Effector memory CD4-positive, alpha-beta T cell (primary cell): Measurements from ENCODE around the gene COQ2.
"Not testable (repeated sequence)": the region's sequence is repeated elsewhere in the genome, so short reads cannot be mapped to it uniquely, and the experiment has no call there.

ENCODE experiments used
- DNase-seq, 3 donors: peaks; one replicate each; pipeline ENCODE4 v3.0.0-alpha.2; 2020
- H3K27ac ChIP-seq: 2 replicates; pipeline ENCODE4 v1.7.0; 2013; ENCODE audit warnings: mild to moderate bottlenecking, low read length, moderate library complexity; ENCODE audit not compliant: insufficient read depth, poor library complexity, severe bottlenecking
- H3K27me3 ChIP-seq: replicated peaks from 2 replicates; pipeline ENCODE4 v1.7.0; 2013; ENCODE audit warnings: mild to moderate bottlenecking, low read length; ENCODE audit not compliant: insufficient read depth, control insufficient read depth, poor library complexity, severe bottlenecking
- H3K36me3 ChIP-seq: 2 replicates; pipeline ENCODE4 v1.7.0; 2013; ENCODE audit warnings: mild to moderate bottlenecking, low read length, moderate library complexity; ENCODE audit not compliant: control insufficient read depth, insufficient read depth
- H3K4me1 ChIP-seq: 2 replicates; pipeline ENCODE4 v1.7.0; 2013; ENCODE audit warnings: low read length, mild to moderate bottlenecking; ENCODE audit not compliant: control insufficient read depth, insufficient read depth, poor library complexity, severe bottlenecking
- H3K4me3 ChIP-seq: 2 replicates; pipeline ENCODE4 v1.7.0; 2013; ENCODE audit warnings: low read length, low read depth, mild to moderate bottlenecking; ENCODE audit not compliant: insufficient read depth, poor library complexity, severe bottlenecking
- H3K9me3 ChIP-seq: 2 replicates; pipeline ENCODE4 v1.7.0; 2013; ENCODE audit warnings: mild to moderate bottlenecking, low read length, moderate library complexity; ENCODE audit not compliant: control insufficient read depth

Gene COQ2

GRCh38 chr4:83234902-83235644 lies 49.5 kb downstream of the COQ2 start:
- Histone ChIP-seq H3K27ac (no peak overlapping the region), H3K4me3 (peak overlapping the region; percentile 14)

GRCh38 chr4:83234387-83234786 lies 50.2 kb downstream of the COQ2 start:
- not testable (repeated sequence) for H3K36me3 ChIP-seq, H3K9me3 ChIP-seq, H3K27ac ChIP-seq, DNase-seq, H3K4me3 ChIP-seq, H3K27me3 ChIP-seq, H3K4me1 ChIP-seq

More at GRCh38 chr4:83234902-83235644, 49.5 kb downstream of the COQ2 start:
- H3K9me3 ChIP-seq, result no peaks in the 10 kb centered on the region
- no peaks in the 10 kb centered on the region for H3K27me3 ChIP-seq
- no peak for DNase-seq
- H3K4me1 ChIP-seq, result peaks cover 10% of the 10 kb centered on the region
- H3K36me3 ChIP-seq, result no peaks in the 10 kb centered on the region

GRCh38 chr4:83232082-83232481 lies 52.5 kb downstream of the COQ2 start:
- DNase-seq, result no peak
- no peaks in the 10 kb centered on the region for H3K9me3 ChIP-seq
- H3K4me1 ChIP-seq, result peaks cover 10% of the 10 kb centered on the region
- H3K27me3 ChIP-seq, result no peaks in the 10 kb centered on the region
- no peak overlapping the region for H3K4me3 ChIP-seq
- H3K27ac ChIP-seq, result no peak overlapping the region
- H3K36me3 ChIP-seq, result no peaks in the 10 kb centered on the region

- H3K36me3 ChIP-seq, result no peaks in the 10 kb centered on the region
- H3K9me3 ChIP-seq, result no peaks in the 10 kb centered on the region
- H3K4me1 ChIP-seq, result peaks cover 10% of the 10 kb centered on the region
- no peaks in the 10 kb centered on the region for H3K27me3 ChIP-seq
- H3K4me3 ChIP-seq, result no peak overlapping the region
- no peak for DNase-seq
- H3K27ac ChIP-seq, result no peak overlapping the region
Observed at GRCh38 chr4:83231620-83232076, 53.0 kb downstream of the COQ2 start.

GRCh38 chr4:83230928-83231327 lies 53.7 kb downstream of the COQ2 start:
- DNase-seq, result no peak
- H3K27me3 ChIP-seq, result no peaks in the 10 kb centered on the region

GRCh38 chr4:83229791-83230190 lies 54.8 kb downstream of the COQ2 start:
- Histone ChIP-seq H3K27ac (no peak overlapping the region), H3K36me3 (no peaks in the 10 kb centered on the region), H3K9me3 (no peaks in the 10 kb centered on the region), H3K27me3 (no peaks in the 10 kb centered on the region), H3K4me3 (no peak overlapping the region), H3K4me1 (peaks cover 8% of the 10 kb centered on the region)
- DNase-seq, result no peak

More at GRCh38 chr4:83230928-83231327, 53.7 kb downstream of the COQ2 start:
- H3K4me1 ChIP-seq, result peaks cover 10% of the 10 kb centered on the region
- no peak overlapping the region for H3K4me3 ChIP-seq
- H3K27ac ChIP-seq, result no peak overlapping the region
- H3K36me3 ChIP-seq, result no peaks in the 10 kb centered on the region
- H3K9me3 ChIP-seq, result no peaks in the 10 kb centered on the region

GRCh38 chr4:83228231-83228630 lies 56.4 kb downstream of the COQ2 start:
- no peaks in the 10 kb centered on the region for H3K9me3 ChIP-seq
- no peak for DNase-seq
- no peaks in the 10 kb centered on the region for H3K27me3 ChIP-seq
- H3K4me1 ChIP-seq, result peaks cover 6% of the 10 kb centered on the region
- no peak overlapping the region for H3K4me3 ChIP-seq
- no peak overlapping the region for H3K27ac ChIP-seq
- H3K36me3 ChIP-seq, result no peaks in the 10 kb centered on the region

GRCh38 chr4:83224502-83225197 lies 59.9 kb downstream of the COQ2 start:
- Histone ChIP-seq H3K27ac (no peak overlapping the region), H3K36me3 (no peaks in the 10 kb centered on the region), H3K27me3 (no peaks in the 10 kb centered on the region), H3K9me3 (no peaks in the 10 kb centered on the region), H3K4me3 (no peak overlapping the region), H3K4me1 (peaks cover 4% of the 10 kb centered on the region)
- no peak for DNase-seq

GRCh38 chr4:83223781-83224180 lies 60.8 kb downstream of the COQ2 start:
- no peaks in the 10 kb centered on the region for H3K36me3 ChIP-seq
- no peak overlapping the region for H3K4me3 ChIP-seq
- DNase-seq, result no peak
- no peak overlapping the region for H3K27ac ChIP-seq
- H3K27me3 ChIP-seq, result no peaks in the 10 kb centered on the region
- no peaks in the 10 kb centered on the region for H3K9me3 ChIP-seq
- H3K4me1 ChIP-seq, result peaks cover 12% of the 10 kb centered on the region

- Histone ChIP-seq H3K27me3 (no peaks in the 10 kb centered on the region), H3K9me3 (no peaks in the 10 kb centered on the region), H3K4me1 (peaks cover 27% of the 10 kb centered on the region), H3K27ac (no peak overlapping the region), H3K36me3 (no peaks in the 10 kb centered on the region), H3K4me3 (no peak overlapping the region)
- no peak for DNase-seq
Observed at GRCh38 chr4:83221897-83222441, 62.6 kb downstream of the COQ2 start.
